HG02885 (cell line): ENCODE data around the gene ICE2.

Experiments used
- ATAC-seq: cut with Tn5 transposase; IDR thresholded peaks from one replicate; pipeline ENCODE4 v1.9.1; 2021; ENCODE audit warnings: mild to moderate bottlenecking; ENCODE audit not compliant: unreplicated experiment, poor library complexity

ICE2 gene, protein sequence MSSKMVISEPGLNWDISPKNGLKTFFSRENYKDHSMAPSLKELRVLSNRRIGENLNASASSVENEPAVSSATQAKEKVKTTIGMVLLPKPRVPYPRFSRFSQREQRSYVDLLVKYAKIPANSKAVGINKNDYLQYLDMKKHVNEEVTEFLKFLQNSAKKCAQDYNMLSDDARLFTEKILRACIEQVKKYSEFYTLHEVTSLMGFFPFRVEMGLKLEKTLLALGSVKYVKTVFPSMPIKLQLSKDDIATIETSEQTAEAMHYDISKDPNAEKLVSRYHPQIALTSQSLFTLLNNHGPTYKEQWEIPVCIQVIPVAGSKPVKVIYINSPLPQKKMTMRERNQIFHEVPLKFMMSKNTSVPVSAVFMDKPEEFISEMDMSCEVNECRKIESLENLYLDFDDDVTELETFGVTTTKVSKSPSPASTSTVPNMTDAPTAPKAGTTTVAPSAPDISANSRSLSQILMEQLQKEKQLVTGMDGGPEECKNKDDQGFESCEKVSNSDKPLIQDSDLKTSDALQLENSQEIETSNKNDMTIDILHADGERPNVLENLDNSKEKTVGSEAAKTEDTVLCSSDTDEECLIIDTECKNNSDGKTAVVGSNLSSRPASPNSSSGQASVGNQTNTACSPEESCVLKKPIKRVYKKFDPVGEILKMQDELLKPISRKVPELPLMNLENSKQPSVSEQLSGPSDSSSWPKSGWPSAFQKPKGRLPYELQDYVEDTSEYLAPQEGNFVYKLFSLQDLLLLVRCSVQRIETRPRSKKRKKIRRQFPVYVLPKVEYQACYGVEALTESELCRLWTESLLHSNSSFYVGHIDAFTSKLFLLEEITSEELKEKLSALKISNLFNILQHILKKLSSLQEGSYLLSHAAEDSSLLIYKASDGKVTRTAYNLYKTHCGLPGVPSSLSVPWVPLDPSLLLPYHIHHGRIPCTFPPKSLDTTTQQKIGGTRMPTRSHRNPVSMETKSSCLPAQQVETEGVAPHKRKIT

DNA sequence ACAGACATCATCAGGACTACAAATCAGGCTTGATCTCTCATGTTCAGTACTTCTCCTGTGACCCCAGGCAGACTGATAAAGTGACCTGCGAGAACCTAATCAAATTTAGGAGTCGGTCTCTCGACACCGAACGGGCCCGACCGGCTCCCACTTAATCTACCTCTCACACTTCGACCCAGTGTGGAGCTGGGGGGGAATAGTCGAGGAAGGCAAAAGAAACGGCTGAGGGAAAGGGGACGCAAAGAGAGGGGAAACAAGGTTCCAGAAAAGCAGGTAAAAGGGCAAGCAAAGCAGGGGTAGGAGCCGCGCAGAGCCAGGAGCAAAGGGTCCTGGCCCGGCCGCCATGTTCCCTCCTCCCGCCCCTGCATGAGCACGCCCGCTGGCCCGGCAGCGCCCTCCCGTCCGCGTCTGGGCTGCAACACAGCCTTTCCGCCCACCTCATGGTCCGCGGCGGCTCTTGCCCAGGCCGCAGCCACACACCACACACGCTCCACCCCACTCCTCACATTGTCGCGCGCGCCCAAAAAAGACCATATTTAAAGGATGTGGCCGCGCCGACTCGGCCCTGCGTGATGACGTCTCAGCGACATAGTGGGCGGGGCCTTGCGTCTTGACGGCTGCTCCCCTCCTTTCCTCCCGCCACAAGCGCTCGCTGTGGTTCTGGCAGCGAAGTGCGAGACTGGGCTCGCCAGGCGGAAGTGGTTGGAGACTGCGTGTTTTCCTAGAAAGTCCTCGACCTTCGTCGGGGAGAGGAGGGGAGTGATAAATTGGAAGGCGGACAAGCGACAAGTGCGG is at the start of gene ICE2:
Gene ICE2, minus strand, starts transcription at position 577 of the 795 bp plus-strand sequence. CDS start 1,165 bp downstream, outside the sequence.
- ATAC-seq: peak; percentile 89

DNA sequence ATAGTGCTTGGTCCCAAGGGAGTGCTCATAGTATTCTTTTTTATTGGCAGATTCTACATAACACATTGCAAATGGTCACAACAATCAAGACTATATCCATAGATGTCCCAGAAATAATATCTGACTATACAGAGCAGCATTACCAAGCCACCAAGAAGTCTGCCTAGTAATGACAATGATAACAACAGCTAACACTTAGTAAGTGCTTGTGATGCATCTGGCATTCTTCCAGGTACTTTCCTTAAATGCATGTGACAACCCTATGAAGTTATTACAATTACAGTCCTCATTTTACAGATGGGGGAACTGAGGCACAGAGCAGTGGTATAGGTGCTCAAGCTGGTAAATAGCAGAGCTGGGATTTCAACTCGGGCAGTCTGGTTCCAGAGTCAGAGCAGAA is 49.6 kb upstream of the ICE2 start:
- no peak for ATAC-seq

DNA sequence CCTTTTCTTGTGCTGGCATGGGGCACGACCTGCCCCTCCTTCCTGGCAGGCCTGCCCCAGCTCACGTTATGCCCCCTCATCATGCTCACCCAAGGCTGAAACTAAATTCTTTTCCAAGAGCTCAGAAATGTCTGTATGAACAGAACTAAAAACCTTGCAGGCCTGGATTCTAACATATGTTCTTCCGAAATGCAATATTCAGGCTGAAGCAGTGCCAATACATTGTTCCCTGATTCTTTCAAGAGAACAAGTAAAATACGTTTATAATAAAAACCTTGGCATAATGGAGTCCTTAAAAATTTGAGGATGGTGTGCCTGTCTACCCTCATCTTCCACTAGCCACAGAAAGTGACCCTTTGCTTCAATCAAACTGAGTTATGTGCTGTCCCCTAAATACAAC is 48.5 kb upstream of the ICE2 start:
- ATAC-seq: no peak

DNA sequence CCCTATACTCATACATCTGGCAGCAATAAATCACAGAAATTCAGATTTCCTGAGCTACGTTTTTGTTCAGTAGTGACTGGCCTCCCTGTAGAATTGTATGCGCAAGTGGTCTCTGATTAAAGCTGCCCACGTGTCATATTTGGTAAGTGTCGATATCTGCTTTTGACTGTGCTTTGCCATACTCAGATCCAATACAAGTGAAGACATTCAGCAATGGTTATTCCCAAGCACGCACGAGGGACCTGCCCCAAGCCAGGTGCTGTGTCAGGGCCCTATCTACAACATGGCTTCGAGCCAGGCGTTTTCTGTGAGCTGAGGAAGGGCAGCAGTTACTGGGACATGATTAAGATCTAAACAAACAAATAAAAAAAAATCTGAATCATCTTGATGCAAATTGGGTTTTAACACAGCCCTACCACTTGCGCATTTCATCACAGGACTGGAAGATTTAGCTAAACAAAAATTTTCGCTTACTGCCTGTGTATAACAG is 47.2 kb upstream of the ICE2 start:
- ATAC-seq: no peak

DNA sequence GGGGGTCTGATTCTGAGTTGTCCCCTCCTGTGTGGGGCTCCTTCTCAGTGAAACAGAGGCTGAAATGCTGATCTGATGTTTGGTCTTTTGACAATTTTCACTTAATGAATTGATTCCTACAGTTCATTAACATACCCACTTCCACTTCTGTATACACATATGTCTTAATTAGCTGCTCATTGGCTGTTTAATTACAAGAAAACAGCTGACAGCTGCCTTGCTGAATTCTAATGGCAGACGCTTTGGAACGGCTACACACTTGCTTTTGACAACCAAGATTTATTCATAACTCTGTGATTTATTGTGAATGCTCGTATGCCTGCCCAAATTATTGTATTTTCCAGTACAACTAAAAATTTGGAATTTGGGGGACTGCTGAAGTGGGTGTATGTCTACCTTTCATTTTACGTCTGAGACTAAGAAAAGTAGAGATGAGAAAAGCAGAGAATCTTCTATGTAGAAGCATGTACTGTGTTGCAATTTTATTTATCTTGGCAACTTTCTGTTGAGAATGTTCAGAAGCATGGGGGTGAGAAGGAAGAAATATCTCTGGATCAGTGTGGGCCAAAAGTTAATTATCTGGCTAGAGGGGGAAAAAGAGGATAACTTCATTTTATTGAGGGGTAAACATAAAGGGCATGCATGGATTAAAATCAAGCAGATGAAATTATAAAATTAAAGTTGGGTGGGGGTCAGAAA is 46.5 kb upstream of the ICE2 start:
- no peak for ATAC-seq

DNA sequence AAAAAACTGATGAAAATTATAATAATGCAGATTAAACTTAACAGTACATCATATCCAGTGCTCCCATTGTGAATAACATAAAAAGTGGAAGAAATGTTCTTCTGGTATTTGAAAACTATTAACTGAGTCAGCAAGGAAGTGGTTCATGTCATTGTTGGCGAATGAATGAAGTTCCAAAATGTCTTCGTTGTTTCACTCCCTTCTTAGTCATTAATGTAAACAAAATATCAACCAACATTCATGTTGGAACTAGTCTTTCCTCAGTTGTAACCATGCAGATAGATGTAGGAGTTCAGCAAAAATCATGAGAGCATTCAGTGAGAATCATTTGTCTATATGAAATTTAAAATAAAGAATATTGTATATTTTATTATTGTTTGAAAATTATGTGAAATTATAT is 44.1 kb upstream of the ICE2 start:
- no peak for ATAC-seq

DNA sequence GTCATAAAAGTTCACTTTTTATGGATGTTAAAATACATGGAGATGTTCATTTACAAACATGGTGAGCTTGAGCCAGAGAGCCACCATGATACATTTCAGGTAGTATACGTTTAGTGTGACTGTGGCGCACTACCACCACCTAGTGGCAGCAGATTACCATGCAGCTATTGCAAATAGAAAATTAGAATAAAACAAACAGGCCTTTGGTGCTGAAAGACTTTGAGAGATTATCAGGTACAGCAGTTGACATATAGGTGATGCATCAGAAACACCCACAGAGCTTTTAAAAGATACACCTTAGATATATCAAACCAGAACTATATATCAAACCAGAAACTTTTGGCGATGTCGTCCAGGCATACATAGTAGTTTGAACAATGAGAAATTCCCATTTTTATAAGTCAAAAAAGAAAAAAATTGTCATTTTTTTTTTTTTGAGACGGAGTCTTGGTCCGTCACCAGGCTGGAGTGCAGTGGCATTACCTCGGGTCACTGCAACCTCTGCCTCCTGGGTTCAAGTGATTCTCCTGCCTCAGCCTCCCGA is 42.0 kb upstream of the ICE2 start:
- peak; percentile 54 for ATAC-seq

DNA sequence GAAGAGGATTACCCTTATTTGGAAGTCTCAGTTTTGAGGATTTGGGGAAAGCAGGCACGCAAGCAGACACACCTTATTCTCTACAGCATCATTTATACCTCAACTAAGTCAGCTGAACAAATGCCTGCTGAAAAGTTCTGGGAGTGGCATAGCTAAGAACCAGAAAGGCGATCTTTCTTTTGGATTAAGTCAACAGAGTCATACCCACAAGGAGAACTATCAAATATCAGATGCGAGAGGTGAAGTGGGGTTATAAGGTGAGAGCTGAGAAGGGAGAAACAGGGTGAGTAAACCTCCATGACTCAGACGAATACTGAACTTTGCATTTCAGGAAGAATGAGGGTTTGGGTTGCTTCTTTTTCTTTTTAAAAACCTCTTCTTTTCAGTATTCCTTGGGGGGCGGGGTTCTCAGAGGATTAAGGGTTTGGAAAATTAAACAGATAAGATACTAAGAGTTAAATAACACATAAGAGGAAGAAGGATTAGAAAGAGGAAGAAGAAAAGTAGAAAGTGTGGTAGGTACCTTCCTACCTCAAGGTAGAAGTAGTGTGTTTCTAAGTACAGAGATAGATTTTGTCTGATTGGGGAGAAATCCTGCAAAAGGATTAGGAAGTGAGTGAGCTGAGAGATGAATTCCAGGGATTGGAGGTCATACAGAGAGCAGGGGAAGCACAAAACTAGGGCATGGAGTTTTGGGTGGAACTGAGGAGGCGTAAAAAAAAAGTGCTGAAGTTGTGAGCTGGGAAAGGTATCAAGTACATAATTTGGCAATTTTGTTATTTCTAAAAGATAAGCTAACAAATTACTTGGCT is 41.3 kb upstream of the ICE2 start:
- peak; percentile 56 for ATAC-seq

DNA sequence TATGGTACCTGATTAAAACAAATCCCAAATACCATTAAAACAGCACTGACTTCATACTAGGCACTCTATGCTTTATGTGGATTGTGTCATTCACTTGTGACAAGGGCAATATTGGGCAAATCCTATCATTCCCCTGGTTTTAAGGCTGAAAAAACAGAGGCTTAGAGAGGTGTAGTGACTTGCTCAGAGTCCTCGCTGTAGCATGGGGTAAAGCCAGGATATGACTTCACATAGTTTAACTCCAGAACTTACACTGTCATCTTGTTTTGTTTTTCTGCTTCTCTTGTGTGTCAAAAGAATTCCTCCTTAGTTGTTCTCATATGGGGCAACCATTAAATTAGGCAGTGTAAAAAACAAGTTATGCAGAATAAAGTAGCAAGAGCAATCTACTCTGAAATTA is 40.3 kb upstream of the ICE2 start:
- no peak for ATAC-seq

DNA sequence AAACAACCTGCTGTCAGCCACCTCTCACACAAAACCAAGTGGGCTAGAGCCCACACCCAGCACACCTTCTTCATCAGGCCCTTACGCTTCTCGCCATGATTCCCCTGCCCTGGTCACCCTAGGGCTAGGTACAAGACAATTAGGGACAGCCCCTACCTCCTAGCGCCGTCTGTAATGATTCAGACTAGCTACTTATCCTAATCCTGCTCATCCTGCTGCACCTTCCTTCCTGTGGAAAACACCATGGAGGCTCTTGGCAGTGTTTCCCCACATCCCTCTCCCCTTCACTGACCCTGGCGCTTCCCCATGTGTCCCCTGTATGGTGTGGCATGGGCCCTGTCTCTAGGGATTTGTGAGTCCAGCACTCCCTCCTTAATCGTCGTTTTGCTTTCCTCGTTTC is 39.6 kb upstream of the ICE2 start:
- ATAC-seq: no peak

DNA sequence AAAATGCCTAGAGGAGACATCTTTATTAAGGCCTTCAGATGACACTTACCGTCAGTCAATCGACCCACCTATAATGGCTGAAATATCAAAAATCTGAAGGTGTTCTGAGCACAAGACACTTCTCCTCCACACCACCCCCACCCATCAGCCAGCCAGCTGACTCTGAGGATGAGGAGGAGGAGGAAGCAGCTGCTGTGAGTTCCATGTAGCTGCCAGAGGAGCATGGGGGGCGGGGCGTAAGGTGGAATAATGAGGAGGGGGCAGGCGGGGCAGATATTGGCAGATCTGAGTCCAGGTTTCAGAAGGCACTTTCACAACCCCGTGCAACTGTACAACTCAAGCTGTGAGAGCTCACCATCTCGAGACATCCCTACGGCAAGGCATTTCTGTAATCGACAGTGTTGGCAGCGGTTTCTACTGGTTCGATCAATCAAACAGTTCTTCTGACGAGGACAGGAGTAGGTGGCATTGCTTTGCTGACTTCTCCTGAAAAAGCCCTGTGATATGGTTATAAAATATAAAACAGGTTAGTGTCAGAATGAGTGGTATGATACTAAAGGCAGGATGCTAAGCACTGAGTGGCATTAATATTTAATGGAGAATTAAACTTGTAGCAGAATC is 35.4 kb upstream of the ICE2 start:
- no peak for ATAC-seq

DNA sequence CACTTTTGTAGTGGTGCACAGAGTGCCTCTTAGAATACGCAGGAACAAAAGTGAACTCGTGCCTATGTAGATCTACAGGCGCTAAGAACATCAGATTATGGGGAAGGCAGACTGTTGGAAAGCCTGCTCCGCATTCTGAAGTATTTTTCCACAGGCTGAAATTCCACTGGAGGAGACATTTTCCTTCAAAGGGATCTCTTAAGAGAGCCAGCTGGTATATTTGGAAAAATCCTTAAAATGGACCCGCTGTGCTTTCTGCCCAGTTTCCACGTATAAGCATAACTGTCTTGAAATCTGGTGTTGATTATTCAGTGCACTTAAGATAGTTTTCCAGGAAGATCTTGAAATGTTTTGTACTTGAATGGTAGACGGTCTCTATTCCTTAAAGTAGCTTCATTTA is 34.7 kb upstream of the ICE2 start:
- ATAC-seq: no peak

DNA sequence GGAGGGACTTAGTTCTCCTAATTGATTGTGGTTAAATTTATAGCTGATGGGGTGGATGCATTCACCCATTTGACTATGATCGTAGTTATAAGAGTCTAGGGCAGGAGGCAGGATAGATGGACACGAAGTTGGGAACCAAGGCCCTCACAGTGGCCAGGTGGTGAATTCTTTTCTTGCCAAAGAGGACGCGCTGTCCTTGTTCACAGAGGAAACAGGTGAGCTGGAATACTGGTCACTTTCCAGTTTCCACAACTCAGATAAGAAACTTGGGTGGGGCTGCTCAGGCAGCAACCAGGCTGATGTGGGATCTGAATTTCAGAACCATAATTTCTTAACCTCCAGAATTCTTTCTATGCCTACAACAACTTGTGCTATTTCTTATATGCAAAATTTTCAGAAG is 34.0 kb upstream of the ICE2 start:
- ATAC-seq: no peak

DNA sequence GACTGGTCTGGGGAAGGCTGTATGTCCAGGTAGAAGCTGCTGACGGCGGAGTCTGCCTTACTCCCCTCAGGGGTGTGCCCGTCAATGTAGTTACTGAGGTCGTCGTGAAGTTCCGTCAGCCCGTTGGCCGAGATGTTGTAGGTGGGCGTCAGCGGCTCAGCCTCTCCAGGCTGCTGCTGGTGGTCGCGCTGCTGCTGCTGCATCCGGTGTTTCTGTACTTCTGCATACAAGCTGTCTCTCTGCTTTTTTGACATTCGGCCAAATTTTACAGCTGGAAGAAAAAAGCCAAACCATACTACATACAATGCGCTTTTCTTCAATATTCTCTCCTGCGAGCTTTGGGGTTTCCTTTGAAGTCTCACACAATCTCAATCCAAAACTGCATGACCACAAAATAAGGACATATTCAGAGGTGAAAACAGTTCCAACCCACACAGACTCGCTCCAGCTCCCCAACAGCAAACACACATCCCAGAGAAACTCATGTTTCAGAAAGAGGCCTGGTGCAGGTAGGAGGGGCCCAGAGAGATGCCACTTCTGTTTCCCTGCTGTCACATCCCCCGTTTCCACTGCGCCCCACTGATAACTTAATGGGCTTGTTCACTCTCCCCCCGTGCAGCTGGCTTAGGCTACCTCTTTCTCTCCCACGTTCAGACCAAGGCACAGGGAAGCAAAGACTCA is 32.5 kb upstream of the ICE2 start:
- no peak for ATAC-seq

DNA sequence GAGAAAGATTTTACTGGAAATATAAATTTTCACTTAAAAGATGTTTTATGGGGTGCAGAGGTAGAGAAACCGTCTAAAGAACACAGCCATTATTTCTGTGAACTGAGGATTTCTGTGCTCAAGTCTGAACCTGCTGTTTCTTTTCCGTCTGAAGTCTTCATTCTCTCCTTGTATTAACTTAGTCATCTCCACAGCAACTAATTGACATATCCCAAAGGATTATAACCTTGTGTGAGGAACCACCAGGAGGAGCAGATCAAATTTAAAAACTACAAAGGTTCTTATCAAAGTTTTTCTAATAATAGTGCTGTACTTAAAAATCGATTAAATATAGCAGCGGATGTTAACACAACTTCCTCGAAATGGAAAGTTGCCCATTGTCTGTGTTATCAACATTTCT is 31.1 kb upstream of the ICE2 start:
- ATAC-seq: no peak

DNA sequence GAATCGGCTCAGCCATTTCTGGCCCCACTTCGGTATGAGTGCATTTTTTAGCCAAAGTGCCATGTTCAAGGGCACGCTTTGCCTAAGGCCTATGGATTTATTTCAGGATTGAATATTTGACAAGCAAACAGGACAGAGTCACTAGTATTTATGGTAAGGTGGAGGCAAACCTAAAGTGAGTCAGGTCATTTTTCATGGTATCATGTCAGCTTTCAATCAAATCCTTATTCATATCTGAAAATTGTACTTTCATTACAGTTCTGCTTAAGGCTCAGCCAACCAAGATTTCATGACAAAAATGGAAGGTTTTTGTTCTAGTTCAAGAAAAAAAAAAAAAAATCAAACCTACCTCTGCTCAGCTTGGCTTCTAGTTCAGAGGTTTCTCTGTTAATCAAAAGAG is 30.5 kb upstream of the ICE2 start:
- no peak for ATAC-seq

DNA sequence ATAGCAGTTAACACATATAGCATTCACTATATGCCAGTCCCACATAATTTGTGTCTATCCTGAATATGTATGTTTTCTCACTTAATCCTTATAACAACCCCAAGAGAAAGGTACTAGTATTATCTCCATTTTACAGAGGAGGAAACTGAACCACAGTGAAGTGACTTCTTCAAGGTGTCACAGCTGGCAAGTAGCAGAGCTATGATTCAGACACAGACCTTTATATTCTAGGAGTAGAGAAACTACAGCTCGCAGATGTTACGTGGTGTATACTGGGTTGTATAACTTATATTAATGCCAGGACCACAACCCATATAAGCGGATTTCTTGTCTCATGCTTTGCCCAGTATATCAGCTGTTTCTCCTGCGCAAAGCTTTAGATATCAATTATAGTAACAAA is 29.5 kb upstream of the ICE2 start:
- no peak for ATAC-seq
